DND-41 (cell line): Measurements from ENCODE around the gene NOXA1.

ENCODE experiments used
- ATAC-seq: fragments of 200-7000 bp; cut with Tn5 transposase; 3 replicates; pipeline ENCODE4 v1.9.1; 2021; ENCODE audit warnings: low read depth; ENCODE audit not compliant: insufficient read depth
- DNase-seq: peaks from one replicate; pipeline ENCODE4 v3.0.0-alpha.2; 2020
- H2AFZ ChIP-seq: 2 replicates; pipeline ENCODE4 v1.6.0; 2012; ENCODE audit warnings: low read depth, low read length
- H3K27ac ChIP-seq: 2 replicates; pipeline ENCODE4 v1.5.1; 2012; ENCODE audit warnings: low read length, inconsistent platforms
- H3K27me3 ChIP-seq: fragments of 200-600 bp; sonication (generic); 2 replicates; pipeline ENCODE4 v1.6.0; 2012; ENCODE audit warnings: low read length, mild to moderate bottlenecking, inconsistent platforms; ENCODE audit not compliant: insufficient read depth, poor library complexity
- H3K36me3 ChIP-seq: 2 replicates; pipeline ENCODE4 v1.5.1; 2012; ENCODE audit warnings: low read length, inconsistent platforms; ENCODE audit not compliant: insufficient read depth
- H3K4me1 ChIP-seq: 2 replicates; pipeline ENCODE4 v1.5.1; 2012; ENCODE audit warnings: mild to moderate bottlenecking, low read length; ENCODE audit not compliant: insufficient read depth
- H3K4me2 ChIP-seq: 2 replicates; pipeline ENCODE4 v1.6.0; 2012; ENCODE audit warnings: mild to moderate bottlenecking, moderate library complexity, low read length, inconsistent platforms; ENCODE audit not compliant: insufficient read depth
- H3K4me3 ChIP-seq, 2 experiments: fragments of 200-600 bp in 1 of 2; shearing (Covaris generic) in 1 of 2; 2 replicates each; pipeline ENCODE4 v1.5.1; 2012 to 2016; ENCODE audit warnings: inconsistent platforms in 2 of 2, low read length in 2 of 2, mild to moderate bottlenecking in 2 of 2, low read depth in 1 of 2, moderate library complexity in 1 of 2
- H3K79me2 ChIP-seq: 2 replicates; pipeline ENCODE4 v1.6.0; 2012; ENCODE audit warnings: low read length, inconsistent platforms; ENCODE audit not compliant: insufficient read depth
- H3K9ac ChIP-seq: 2 replicates; pipeline ENCODE4 v1.6.0; 2012; ENCODE audit warnings: low read depth, mild to moderate bottlenecking, inconsistent platforms, low read length, moderate library complexity
- H3K9me3 ChIP-seq: 2 replicates; pipeline ENCODE4 v1.5.1; 2012; ENCODE audit warnings: low read length, moderate library complexity, mild to moderate bottlenecking, inconsistent platforms; ENCODE audit not compliant: insufficient read depth, severe bottlenecking
- H4K20me1 ChIP-seq: 2 replicates; pipeline ENCODE4 v1.6.0; 2012; ENCODE audit warnings: low read length; ENCODE audit not compliant: insufficient read depth
- CTCF ChIP-seq: IDR thresholded peaks from 2 replicates; pipeline ENCODE4 v1.5.1; 2012; ENCODE audit warnings: borderline replicate concordance, low read length, moderate library complexity, mild to moderate bottlenecking; ENCODE audit not compliant: poor library complexity, severe bottlenecking; ENCODE audit errors: extremely low read depth
- EZH2 ChIP-seq: IDR thresholded peaks from 3 replicates; pipeline ENCODE4 v1.6.1; 2012; ENCODE audit warnings: borderline replicate concordance, low read depth, mild to moderate bottlenecking, moderate library complexity, low read length, inconsistent platforms; ENCODE audit not compliant: severe bottlenecking

NOXA1 gene

DNA sequence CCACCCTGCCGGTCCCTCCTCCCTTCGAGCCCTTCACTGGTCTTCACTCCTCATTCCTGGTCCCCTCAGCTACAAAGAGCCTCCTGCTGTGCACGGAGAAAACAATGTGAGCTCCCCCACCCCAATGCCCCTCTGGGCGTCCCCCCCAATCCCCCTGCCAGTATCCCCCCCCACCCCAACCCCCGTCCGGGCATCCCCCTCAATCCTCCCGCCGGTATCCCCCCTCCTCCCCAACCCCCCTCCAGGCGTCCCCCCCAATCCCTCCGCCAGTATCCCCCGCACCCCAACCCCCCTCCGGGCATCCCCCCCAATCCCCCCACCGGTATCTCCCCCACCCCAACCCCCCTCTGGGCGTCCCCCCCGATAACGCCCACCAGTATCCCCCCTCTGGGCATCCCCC lies 43.0 kb upstream of the NOXA1 start:
- ATAC-seq (no peak), DNase-seq (no peak)
- Histone ChIP-seq H3K4me1 (no peaks in the 10 kb centered on the region), H3K9me3 (no peaks in the 10 kb centered on the region), H3K9ac (no peak overlapping the region), H3K79me2 (no peaks in the 10 kb centered on the region), H3K27me3 (no peaks in the 10 kb centered on the region), H3K27ac (no peak overlapping the region), H4K20me1 (no peaks in the 10 kb centered on the region), H3K4me3 (no peak overlapping the region), H3K36me3 (no peaks in the 10 kb centered on the region), H2AFZ (no peak overlapping the region), H3K4me2 (no peak overlapping the region)
- TF ChIP-seq EZH2 (no peak), CTCF (no peak)

GRCh38 chr9:137380606-137381005 lies 42.6 kb upstream of the NOXA1 start:
- no peak for ATAC-seq
- DNase-seq: no peak
- no peaks in the 10 kb centered on the region for H3K79me2 ChIP-seq
- H3K4me3 ChIP-seq: no peak overlapping the region
- no peaks in the 10 kb centered on the region for H4K20me1 ChIP-seq
- no peak overlapping the region for H3K4me2 ChIP-seq
- H3K9me3 ChIP-seq: no peaks in the 10 kb centered on the region
- H3K36me3 ChIP-seq: no peaks in the 10 kb centered on the region
- H3K9ac ChIP-seq: no peak overlapping the region
- TF ChIP-seq EZH2 (no peak), CTCF (no peak)
- no peaks in the 10 kb centered on the region for H3K27me3 ChIP-seq
- H3K27ac ChIP-seq: no peak overlapping the region
- H2AFZ ChIP-seq: no peak overlapping the region
- no peaks in the 10 kb centered on the region for H3K4me1 ChIP-seq

- H3K4me1 ChIP-seq: no peaks in the 10 kb centered on the region
- H3K27ac ChIP-seq: no peak overlapping the region
- DNase-seq (no peak), ATAC-seq (no peak)
- H4K20me1 ChIP-seq: no peaks in the 10 kb centered on the region
- H3K9ac ChIP-seq: no peak overlapping the region
- H3K79me2 ChIP-seq: no peaks in the 10 kb centered on the region
- no peaks in the 10 kb centered on the region for H3K9me3 ChIP-seq
- no peak overlapping the region for H2AFZ ChIP-seq
- no peak overlapping the region for H3K4me3 ChIP-seq
- no peak overlapping the region for H3K4me2 ChIP-seq
- no peaks in the 10 kb centered on the region for H3K27me3 ChIP-seq
- TF ChIP-seq EZH2 (no peak), CTCF (no peak)
- H3K36me3 ChIP-seq: no peaks in the 10 kb centered on the region
These were observed 41.4 kb upstream of the NOXA1 start for GRCh38 chr9:137381501-137382443.
